Large intestine (tissue), 3 donors: ENCODE measurements around the gene PURA. TPM values are rescaled to one million over a fixed set of nuclear protein-coding genes. Genes with fewer than 3 reads are reported as not detected.
A peak's percentile ranks its signal among the peaks of the same experiment; 100 is the strongest.

Source experiments
- DNase-seq, 2 donors: peaks; one replicate each; pipeline versions ENCODE4 v3.0.0 to v3.0.0-alpha.2; 2013
- H3K27ac ChIP-seq: one replicate; pipeline ENCODE4 v1.5.1; 2013; ENCODE audit warnings: low read length
- H3K27me3 ChIP-seq: 2 replicates; pipeline ENCODE4 v1.6.1; 2013; ENCODE audit warnings: low read length; ENCODE audit not compliant: control insufficient read depth, insufficient read depth
- H3K36me3 ChIP-seq: 2 replicates; pipeline ENCODE4 v1.6.1; 2013; ENCODE audit warnings: low read length; ENCODE audit not compliant: control insufficient read depth, insufficient read depth
- H3K4me1 ChIP-seq: one replicate; pipeline ENCODE4 v1.6.1; 2013; ENCODE audit warnings: low read length; ENCODE audit not compliant: control insufficient read depth, insufficient read depth
- H3K4me3 ChIP-seq: one replicate; pipeline ENCODE4 v1.5.1; 2013; ENCODE audit warnings: low read length
- H3K9me3 ChIP-seq: one replicate; pipeline ENCODE4 v1.6.1; 2013; ENCODE audit warnings: mild to moderate bottlenecking, low read depth, low read length, moderate library complexity; ENCODE audit not compliant: control insufficient read depth
- WGBS: methylation state at CpG from one replicate; pipeline ENCODE4 v1.1.5; 2013; ENCODE audit warnings: low lambda C conversion rate; ENCODE audit not compliant: insufficient coverage; 5-methylcytosine and 5-hydroxymethylcytosine counted together
- polyA plus RNA-seq: library from polyadenylated mRNA; unstranded; fragments of 120-200 nt; gene quantifications from one replicate; pipeline ENCODE4 v1.2.1, GENCODE V29; 2013

PURA gene
- polyA plus RNA-seq, 1 donor: 16.0 TPM

DNA sequence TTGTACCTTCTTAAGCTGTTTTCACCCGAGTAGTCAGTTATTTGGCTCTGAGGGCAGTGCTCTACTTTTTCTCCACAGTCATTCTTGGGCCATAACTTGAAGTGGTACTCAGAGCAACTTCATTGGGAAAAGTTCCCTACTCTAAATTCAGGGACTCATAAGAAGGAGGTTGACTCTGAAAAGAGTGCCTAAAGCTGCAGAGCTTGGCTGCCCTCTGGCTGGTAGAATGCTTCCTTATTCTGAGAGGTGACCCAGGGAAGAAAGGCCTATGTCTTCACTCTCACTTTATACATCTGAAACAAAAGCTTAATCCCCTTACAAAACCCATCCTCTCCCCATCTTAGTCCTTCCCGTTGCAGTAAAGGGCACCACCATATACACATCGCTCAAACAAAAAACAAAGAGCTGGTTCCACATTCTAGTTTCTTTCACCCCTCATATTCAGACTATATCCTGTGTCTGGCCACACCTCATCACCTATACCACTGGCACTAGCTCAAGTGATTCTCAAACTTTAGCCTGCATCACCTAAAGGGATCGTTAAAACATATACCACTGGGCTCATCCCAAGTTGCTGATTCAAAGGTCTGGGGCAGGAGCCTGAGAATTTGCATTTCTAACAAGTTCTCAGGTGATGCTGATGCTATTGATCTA, 19.7 kb downstream of the PURA start:
- Histone ChIP-seq H3K27me3 (no peaks in the 10 kb centered on the region), H3K27ac (no peak overlapping the region), H3K36me3 (no peaks in the 10 kb centered on the region), H3K4me1 (no peaks in the 10 kb centered on the region), H3K4me3 (no peak overlapping the region), H3K9me3 (no peaks in the 10 kb centered on the region)
- DNase-seq: no peak
- no CpG with 5 or more reads among the region's 4 CpGs for WGBS

- WGBS: 100% methylated on average over 2 of the region's 2 CpGs
- DNase-seq: no peak
- no peaks in the 10 kb centered on the region for H3K36me3 ChIP-seq
- no peak overlapping the region for H3K27ac ChIP-seq
- H3K9me3 ChIP-seq: no peaks in the 10 kb centered on the region
- H3K4me3 ChIP-seq: no peak overlapping the region
- no peaks in the 10 kb centered on the region for H3K27me3 ChIP-seq
- no peaks in the 10 kb centered on the region for H3K4me1 ChIP-seq
Measured at GRCh38 chr5:140134277-140134935, 20.5 kb downstream of the PURA start.

GRCh38 chr5:140135127-140135526, 21.2 kb downstream of the PURA start:
- Histone ChIP-seq H3K4me1 (no peaks in the 10 kb centered on the region), H3K4me3 (no peak overlapping the region), H3K27ac (no peak overlapping the region), H3K27me3 (no peaks in the 10 kb centered on the region), H3K9me3 (no peaks in the 10 kb centered on the region), H3K36me3 (no peaks in the 10 kb centered on the region)
- no peak for DNase-seq

- WGBS: no CpG with 5 or more reads among the region's 1 CpG
- Histone ChIP-seq H3K36me3 (no peaks in the 10 kb centered on the region), H3K9me3 (no peaks in the 10 kb centered on the region), H3K27ac (no peak overlapping the region), H3K4me3 (no peak overlapping the region), H3K27me3 (no peaks in the 10 kb centered on the region), H3K4me1 (peaks cover 5% of the 10 kb centered on the region)
- DNase-seq: no peak
Measured at GRCh38 chr5:140136624-140137023, 22.7 kb downstream of the PURA start.

DNA sequence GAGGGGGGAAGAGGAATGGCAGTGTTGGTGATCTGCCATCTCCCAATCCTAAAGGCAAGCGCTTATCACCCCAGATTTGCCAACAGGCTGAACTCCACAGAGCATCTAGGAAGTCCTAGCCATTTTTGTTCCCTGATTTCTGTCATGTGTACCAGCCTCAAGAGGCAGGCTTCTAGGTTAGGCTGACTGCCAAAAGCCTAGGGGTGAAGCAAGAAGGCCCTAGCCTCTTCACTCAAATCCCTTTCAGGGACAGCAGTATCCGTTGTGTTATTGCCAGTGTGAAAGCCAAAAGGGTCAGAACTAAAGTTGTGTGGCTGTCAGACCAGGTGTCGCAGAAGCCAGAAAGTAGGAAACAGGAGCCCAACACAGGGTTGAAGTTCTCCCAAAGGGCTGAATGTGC, 26.5 kb downstream of the PURA start:
- Histone ChIP-seq H3K27ac (no peak overlapping the region), H3K27me3 (peaks cover 6% of the 10 kb centered on the region), H3K4me1 (peaks cover 25% of the 10 kb centered on the region), H3K9me3 (no peaks in the 10 kb centered on the region), H3K4me3 (no peak overlapping the region), H3K36me3 (no peaks in the 10 kb centered on the region)
- no peak for DNase-seq
- WGBS: no CpG with 5 or more reads among the region's 3 CpGs

- peaks cover 13% of the 10 kb centered on the region for H3K27me3 ChIP-seq
- H3K9me3 ChIP-seq: peaks cover 2% of the 10 kb centered on the region
- H3K4me1 ChIP-seq: peaks cover 27% of the 10 kb centered on the region
- no peaks in the 10 kb centered on the region for H3K36me3 ChIP-seq
- no peak overlapping the region for H3K4me3 ChIP-seq
- H3K27ac ChIP-seq: no peak overlapping the region
- peak in 1 of 2 donors; percentile 24 for DNase-seq
Measured at GRCh38 chr5:140141241-140141640, 27.3 kb downstream of the PURA start.

GRCh38 chr5:140142246-140142645, 28.3 kb downstream of the PURA start:
- peak overlapping the region; percentile 47 for H3K27ac ChIP-seq
- no peak overlapping the region for H3K4me3 ChIP-seq
- DNase-seq: no peak
- H3K9me3 ChIP-seq: peaks cover 2% of the 10 kb centered on the region
- peaks cover 27% of the 10 kb centered on the region for H3K4me1 ChIP-seq
- no peaks in the 10 kb centered on the region for H3K36me3 ChIP-seq
- H3K27me3 ChIP-seq: peaks cover 23% of the 10 kb centered on the region
- WGBS: no CpG with 5 or more reads among the region's 5 CpGs

- peaks cover 29% of the 10 kb centered on the region for H3K27me3 ChIP-seq
- peaks cover 27% of the 10 kb centered on the region for H3K4me1 ChIP-seq
- no peak overlapping the region for H3K4me3 ChIP-seq
- WGBS: no CpG with 5 or more reads among the region's 7 CpGs
- H3K9me3 ChIP-seq: peaks cover 2% of the 10 kb centered on the region
- DNase-seq: peak; percentile 92 to 96
- H3K36me3 ChIP-seq: no peaks in the 10 kb centered on the region
- peak overlapping the region; percentile 82 for H3K27ac ChIP-seq
Measured at GRCh38 chr5:140142856-140143255, 28.9 kb downstream of the PURA start.

DNA sequence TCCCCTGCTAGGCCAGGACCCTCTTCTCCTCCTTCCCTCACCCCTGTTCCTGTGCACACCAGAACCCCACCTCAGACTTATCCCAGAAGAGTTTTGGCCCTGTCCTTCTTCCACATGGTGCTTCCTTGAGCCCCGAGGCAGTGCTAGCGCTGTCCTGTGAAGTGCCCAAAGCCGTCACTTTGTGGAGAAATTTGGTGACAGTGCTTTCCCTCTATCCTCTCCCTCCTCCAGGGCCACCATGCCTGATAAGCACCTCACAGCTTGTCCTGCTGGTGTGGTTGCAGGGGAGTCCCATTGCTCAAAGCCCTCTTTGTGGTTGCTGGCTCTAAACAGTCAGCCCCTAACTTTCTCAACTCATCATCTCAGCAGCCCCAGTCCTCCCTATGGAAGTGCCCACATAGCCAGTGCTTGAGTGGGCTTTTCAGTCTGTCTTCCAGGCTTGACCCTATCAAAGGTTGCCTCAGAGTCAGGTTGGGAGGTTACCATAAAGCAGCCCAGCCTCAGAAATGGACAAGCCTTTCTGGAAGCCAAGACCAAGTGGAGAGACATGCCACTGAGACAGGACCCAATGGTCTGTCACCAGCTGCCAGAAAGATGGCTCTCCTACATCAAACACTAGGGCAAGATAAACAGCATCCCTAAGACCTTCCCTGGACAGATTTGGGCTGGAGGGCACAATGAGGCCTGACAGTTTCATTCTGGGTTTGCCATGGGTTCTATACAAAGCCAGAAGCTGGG, 29.8 kb downstream of the PURA start:
- peaks cover 27% of the 10 kb centered on the region for H3K4me1 ChIP-seq
- peaks cover 2% of the 10 kb centered on the region for H3K9me3 ChIP-seq
- no peak for DNase-seq
- H3K4me3 ChIP-seq: no peak overlapping the region
- WGBS: no CpG with 5 or more reads among the region's 3 CpGs
- H3K27me3 ChIP-seq: peaks cover 37% of the 10 kb centered on the region
- peak overlapping the region; percentile 82 for H3K27ac ChIP-seq
- no peaks in the 10 kb centered on the region for H3K36me3 ChIP-seq

DNA sequence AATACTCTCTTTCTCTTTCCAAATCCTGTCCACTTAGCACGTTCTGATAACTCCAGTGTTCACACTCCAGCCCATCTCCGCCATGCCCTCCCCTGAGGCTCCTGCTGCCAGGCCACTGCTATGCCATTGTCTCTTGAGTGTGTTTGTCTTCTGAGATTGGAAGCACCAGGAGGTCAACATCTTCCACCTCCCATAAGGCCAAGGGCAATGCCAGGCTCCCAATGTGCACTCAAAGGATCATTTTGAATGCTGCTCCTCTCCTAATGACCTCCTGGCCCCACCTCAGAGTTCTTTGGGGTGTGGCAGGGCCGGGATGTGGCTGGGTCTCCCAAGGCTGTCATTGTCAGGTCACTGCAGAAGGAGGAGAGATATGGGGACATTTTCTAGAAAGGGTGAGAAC, 31.3 kb downstream of the PURA start:
- peaks cover 27% of the 10 kb centered on the region for H3K4me1 ChIP-seq
- no peak for DNase-seq
- H3K27ac ChIP-seq: no peak overlapping the region
- H3K9me3 ChIP-seq: peaks cover 2% of the 10 kb centered on the region
- H3K4me3 ChIP-seq: no peak overlapping the region
- WGBS: no CpG with 5 or more reads among the region's 3 CpGs
- peaks cover 37% of the 10 kb centered on the region for H3K27me3 ChIP-seq
- H3K36me3 ChIP-seq: no peaks in the 10 kb centered on the region
